CD4-positive, CD25-positive, alpha-beta regulatory T cell (primary cell): ENCODE data around the gene EPB41L4A. TPM values are rescaled to one million over a fixed set of nuclear protein-coding genes. Genes with fewer than 3 reads are reported as not detected.

ENCODE experiments used
- ATAC-seq, 2 donors: fragments of 150-1000 bp; cut with Tn5 transposase; one replicate each; pipeline ENCODE4 v1.10.0; 2021; ENCODE audit warnings: low read depth in 2 of 2, moderate number of reproducible peaks in 2 of 2, moderate library complexity in 1 of 2
- DNase-seq, 3 donors: peaks; one replicate each; pipeline versions ENCODE4 v3.0.0 to v3.0.0-alpha.2; 2012 to 2022; ENCODE audit warnings: mixed read lengths in 1 of 3
- H3K27ac ChIP-seq: one replicate; pipeline ENCODE4 v1.7.0; 2013; ENCODE audit warnings: mild to moderate bottlenecking, low read length; ENCODE audit not compliant: insufficient read depth, poor library complexity, severe bottlenecking
- H3K27me3 ChIP-seq: one replicate; pipeline ENCODE4 v1.7.0; 2013; ENCODE audit warnings: low read length; ENCODE audit not compliant: control insufficient read depth, insufficient read depth
- H3K36me3 ChIP-seq: one replicate; pipeline ENCODE4 v1.7.0; 2013; ENCODE audit warnings: mild to moderate bottlenecking, low read length, moderate library complexity; ENCODE audit not compliant: control insufficient read depth, insufficient read depth
- H3K4me1 ChIP-seq: 2 replicates; pipeline ENCODE4 v1.7.0; 2013; ENCODE audit warnings: mild to moderate bottlenecking, low read length; ENCODE audit not compliant: insufficient read depth, control insufficient read depth, poor library complexity, severe bottlenecking
- H3K4me3 ChIP-seq: one replicate; pipeline ENCODE4 v1.7.0; 2013; ENCODE audit warnings: low read depth, mild to moderate bottlenecking, low read length, moderate library complexity
- H3K9me3 ChIP-seq, 2 experiments: 1 replicate in 1 of 2; 2 replicates in 1 of 2; pipeline ENCODE4 v1.7.0; 2013; ENCODE audit warnings: low read length in 2 of 2, mild to moderate bottlenecking in 1 of 2, moderate library complexity in 1 of 2; ENCODE audit not compliant: control insufficient read depth in 2 of 2
- H3K27ac Mint-ChIP-seq, 3 donors: one replicate each; pipeline ENCODE4 v1.8.0; 2020 to 2022; ENCODE audit warnings: mild to moderate bottlenecking in 3 of 3, mixed read lengths in 3 of 3, moderate library complexity in 2 of 3
- H3K27me3 Mint-ChIP-seq: one replicate; pipeline ENCODE4 v1.8.0; 2022; ENCODE audit warnings: mild to moderate bottlenecking, mixed read lengths
- H3K36me3 Mint-ChIP-seq: one replicate; pipeline ENCODE4 v1.8.0; 2020; ENCODE audit warnings: mixed read lengths
- H3K4me1 Mint-ChIP-seq, 4 donors: one replicate each; pipeline ENCODE4 v1.8.0; 2020 to 2022; ENCODE audit warnings: mixed read lengths in 4 of 4, mild to moderate bottlenecking in 1 of 4
- H3K4me3 Mint-ChIP-seq, 4 donors: one replicate each; pipeline ENCODE4 v1.8.0; 2020 to 2022; ENCODE audit warnings: mild to moderate bottlenecking in 4 of 4, mixed read lengths in 4 of 4, moderate library complexity in 3 of 4
- H3K9me3 Mint-ChIP-seq, 7 donors: one replicate each; pipeline ENCODE4 v1.8.0; 2020 to 2022; ENCODE audit warnings: mixed read lengths in 7 of 7, mild to moderate bottlenecking in 3 of 7, moderate library complexity in 2 of 7
- polyA plus RNA-seq, 4 donors: library from polyadenylated mRNA; unstranded; fragments of 300-500 nt; fragmentation: Illumina TruSeq; gene quantifications; one replicate each; pipeline ENCODE4 v1.2.3, GENCODE V29; 2021
- total RNA-seq: library from RNA; stranded (reverse); gene quantifications from one replicate; pipeline ENCODE4 v1.2.3, GENCODE V29; 2022

Gene EPB41L4A
- total and polyA plus RNA-seq, 5 donors from 2014 or later = 0.09 to 0.38 (median 0.22) TPM; not detected in 1

DNA sequence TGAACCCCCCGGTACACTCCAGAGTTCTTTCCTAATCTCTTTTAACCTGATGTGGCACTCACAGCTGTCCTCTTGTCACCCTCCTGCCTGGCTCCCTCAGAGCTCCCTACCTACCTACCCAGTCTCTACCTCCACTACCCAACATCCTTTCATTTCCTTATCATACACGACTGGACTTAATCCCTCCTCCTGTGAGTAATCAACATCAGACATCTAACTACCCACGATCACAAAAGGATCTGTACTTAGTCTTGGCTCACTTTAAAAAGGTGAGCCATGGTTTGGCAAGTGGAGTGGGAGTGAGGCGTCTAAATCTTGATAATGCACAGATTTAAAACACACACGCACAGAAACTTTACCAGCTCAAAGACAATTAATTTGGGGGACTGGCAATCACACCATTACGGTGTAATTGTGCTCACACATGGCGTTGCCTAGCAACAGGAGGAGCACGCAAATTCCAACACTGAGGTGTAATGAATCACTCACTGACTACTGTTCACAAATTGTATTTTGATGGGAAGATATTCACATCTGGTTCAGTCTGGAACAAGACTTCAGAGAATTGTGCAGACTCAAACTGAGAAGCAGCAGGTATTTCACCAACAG is 235.9 kb downstream of the EPB41L4A start:
- H3K4me1 Mint-ChIP-seq = no peaks in the 10 kb centered on the region
- H3K36me3 Mint-ChIP-seq = no peaks in the 10 kb centered on the region
- DNase-seq (no peak), ATAC-seq (no peak)
- peaks cover 48% of the 10 kb centered on the region for H3K27me3 Mint-ChIP-seq
- H3K4me3 ChIP-seq = no peak overlapping the region
- H3K9me3 ChIP-seq = no peaks in the 10 kb centered on the region
- no peaks in the 10 kb centered on the region for H3K36me3 ChIP-seq
- no peaks in the 10 kb centered on the region for H3K4me1 ChIP-seq
- no peaks in the 10 kb centered on the region for H3K9me3 Mint-ChIP-seq
- no peak overlapping the region for H3K27ac Mint-ChIP-seq
- no peak overlapping the region for H3K27ac ChIP-seq
- H3K27me3 ChIP-seq = peaks cover 7% of the 10 kb centered on the region
- no peak overlapping the region for H3K4me3 Mint-ChIP-seq

DNA sequence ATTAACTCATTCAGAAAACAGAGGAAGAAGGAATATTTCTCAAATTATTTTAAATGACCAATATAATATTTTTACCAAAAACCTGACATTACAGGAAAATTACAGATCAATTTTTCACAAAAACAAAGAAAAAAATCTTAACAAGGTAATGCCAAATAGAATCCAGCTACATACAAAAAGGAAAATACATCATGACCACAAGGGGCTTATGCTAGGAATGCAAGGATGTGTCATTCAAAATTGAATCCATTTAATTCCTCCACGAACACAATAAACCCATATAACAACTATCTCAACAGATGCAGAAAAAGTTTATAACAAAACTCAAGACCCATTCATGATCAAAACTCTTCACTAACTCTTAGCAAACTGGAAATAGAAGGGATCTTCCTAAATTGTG is 239.8 kb downstream of the EPB41L4A start:
- no peaks in the 10 kb centered on the region for H3K36me3 Mint-ChIP-seq
- ATAC-seq = no peak

GRCh38 chr5:112174959-112175594 is 244.0 kb downstream of the EPB41L4A start:
- Histone ChIP-seq H3K27me3 (peaks cover 6% of the 10 kb centered on the region), H3K36me3 (no peaks in the 10 kb centered on the region), H3K9me3 (no peaks in the 10 kb centered on the region), H3K4me1 (peaks cover 5% of the 10 kb centered on the region), H3K4me3 (peak overlapping the region; percentile 13), H3K27ac (no peak overlapping the region)
- Mint-ChIP-seq H3K27me3 (peaks cover 6% of the 10 kb centered on the region), H3K4me1 (peaks cover 0 to 4% (median 1%) of the 10 kb centered on the region in 4 donors), H3K36me3 (no peaks in the 10 kb centered on the region), H3K27ac (no peak overlapping the region), H3K9me3 (no peaks in the 10 kb centered on the region), H3K4me3 (no peak overlapping the region)
- peak in 2 of 3 donors; percentile 40 to 66 for DNase-seq
- peak; percentile 48 to 53 for ATAC-seq

More for the DNA sequence above, 239.8 kb downstream of the EPB41L4A start:
- peaks cover 5% of the 10 kb centered on the region for H3K4me1 ChIP-seq
- no peak overlapping the region for H3K27ac ChIP-seq
- no peak for DNase-seq
- peaks cover 6% of the 10 kb centered on the region for H3K27me3 ChIP-seq
- H3K9me3 Mint-ChIP-seq = no peaks in the 10 kb centered on the region
- no peaks in the 10 kb centered on the region for H3K9me3 ChIP-seq
- no peak overlapping the region for H3K4me3 ChIP-seq
- no peaks in the 10 kb centered on the region for H3K36me3 ChIP-seq
- peaks cover 20% of the 10 kb centered on the region for H3K27me3 Mint-ChIP-seq
- H3K4me1 Mint-ChIP-seq = peaks cover 0 to 4% (median 1%) of the 10 kb centered on the region in 4 donors
- no peak overlapping the region for H3K27ac Mint-ChIP-seq
- H3K4me3 Mint-ChIP-seq = no peak overlapping the region

DNA sequence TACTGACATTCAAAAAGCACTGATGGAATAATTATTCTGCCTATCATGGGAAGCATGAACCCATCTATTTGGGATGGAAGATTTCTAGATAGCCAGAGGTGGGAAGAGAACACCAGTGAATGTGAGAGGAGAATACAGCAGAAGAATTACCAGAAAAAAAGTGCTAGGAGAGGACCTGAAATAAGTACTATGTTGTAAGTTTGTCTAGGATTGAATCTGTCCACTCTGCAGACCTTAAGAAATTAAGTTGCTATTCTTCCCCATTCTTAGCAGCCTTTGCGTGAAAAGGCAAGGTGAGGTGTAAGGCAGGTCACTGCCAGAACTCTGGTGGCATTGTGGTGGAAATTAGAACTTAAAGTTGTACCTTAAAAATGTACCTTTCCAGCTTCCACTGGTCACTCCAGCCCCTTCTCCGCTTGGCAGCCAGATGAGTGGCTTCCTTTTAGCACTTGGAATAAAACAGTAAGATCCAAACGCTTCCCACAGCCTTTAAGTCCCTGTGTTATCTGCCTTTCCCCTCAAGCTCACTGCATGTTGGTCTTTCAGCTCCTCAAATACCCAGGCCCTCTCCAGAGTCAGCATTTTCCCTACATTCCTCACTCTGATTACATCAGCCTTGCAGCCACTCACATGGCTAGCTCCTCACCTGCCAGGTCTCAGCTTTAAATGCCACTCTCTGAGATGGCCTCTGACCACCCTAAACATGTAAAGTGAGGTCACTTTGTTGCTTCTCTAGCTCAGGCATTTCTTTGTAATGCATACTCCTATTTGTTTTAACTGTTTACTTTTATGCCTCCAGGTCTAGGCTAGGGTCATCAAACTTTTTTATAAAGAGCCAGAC is 253.0 kb downstream of the EPB41L4A start:
- Mint-ChIP-seq H3K36me3 (peaks cover 39% of the 10 kb centered on the region), H3K27ac (no peak overlapping the region), H3K4me3 (peak overlapping the region in 1 of 4 donors; percentile 42), H3K4me1 (peaks cover 0 to 28% (median 14%) of the 10 kb centered on the region in 4 donors), H3K9me3 (no peaks in the 10 kb centered on the region), H3K27me3 (no peaks in the 10 kb centered on the region)
- Histone ChIP-seq H3K4me1 (peaks cover 17% of the 10 kb centered on the region), H3K4me3 (no peak overlapping the region), H3K27me3 (no peaks in the 10 kb centered on the region), H3K27ac (no peak overlapping the region), H3K36me3 (peaks cover 41% of the 10 kb centered on the region), H3K9me3 (no peaks in the 10 kb centered on the region)
- ATAC-seq = no peak
- DNase-seq = no peak

DNA sequence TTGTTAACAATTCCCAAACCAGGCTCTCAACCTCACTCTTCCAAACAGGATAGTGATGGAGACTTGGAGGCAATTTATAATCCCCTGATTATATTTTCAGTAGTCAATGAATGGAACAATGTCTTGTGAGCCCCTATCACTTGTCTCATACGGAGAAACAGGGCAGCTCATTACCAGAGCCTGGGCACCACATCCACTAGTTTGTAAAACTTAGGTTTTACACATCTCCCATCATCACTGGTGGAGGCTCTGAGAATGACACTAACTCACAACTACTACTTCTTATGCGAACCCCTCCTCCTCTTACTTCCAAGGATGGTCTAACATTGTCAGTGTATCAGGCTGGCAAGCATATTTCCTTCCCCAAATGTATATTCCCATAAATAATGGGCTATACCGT is 253.7 kb downstream of the EPB41L4A start:
- no peak for DNase-seq
- no peak for ATAC-seq

DNA sequence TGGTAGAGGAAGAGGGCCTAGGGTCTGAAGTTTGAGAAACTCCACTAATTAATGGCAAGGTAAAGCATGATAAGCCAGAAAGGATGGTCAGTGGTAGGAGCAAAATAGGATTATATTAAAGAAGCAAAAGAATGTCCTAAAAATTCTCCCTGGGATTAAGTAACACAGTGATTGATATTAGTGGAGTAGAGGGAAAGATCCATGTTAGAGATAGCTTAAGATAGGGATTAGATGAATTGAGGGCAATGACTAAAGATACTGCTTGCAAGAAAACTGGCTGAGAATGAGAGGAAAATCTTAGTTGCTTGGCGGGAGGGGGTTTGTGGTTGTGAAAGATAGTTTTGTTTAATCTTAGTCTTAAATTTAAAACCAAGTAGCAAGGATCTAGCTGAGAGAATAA is 255.6 kb downstream of the EPB41L4A start:
- no peaks in the 10 kb centered on the region for H3K27me3 ChIP-seq
- peaks cover 8 to 35% (median 21%) of the 10 kb centered on the region in 4 donors for H3K4me1 Mint-ChIP-seq
- ATAC-seq = no peak
- DNase-seq = no peak
- H3K9me3 Mint-ChIP-seq = peaks cover 0 to 1% (median 0%) of the 10 kb centered on the region in 7 donors
- H3K9me3 ChIP-seq = no peaks in the 10 kb centered on the region
- H3K4me3 Mint-ChIP-seq = peak overlapping the region in 2 of 4 donors; percentile 34 to 48
- peaks cover 33% of the 10 kb centered on the region for H3K36me3 Mint-ChIP-seq
- H3K4me1 ChIP-seq = peaks cover 18% of the 10 kb centered on the region
- H3K4me3 ChIP-seq = no peak overlapping the region
- H3K27me3 Mint-ChIP-seq = peaks cover 11% of the 10 kb centered on the region
- H3K27ac ChIP-seq = no peak overlapping the region
- H3K27ac Mint-ChIP-seq = peak overlapping the region in 1 of 3 donors; percentile 31
- peaks cover 41% of the 10 kb centered on the region for H3K36me3 ChIP-seq

More for the DNA sequence above, 253.7 kb downstream of the EPB41L4A start:
- Histone ChIP-seq H3K27me3 (no peaks in the 10 kb centered on the region), H3K36me3 (peaks cover 41% of the 10 kb centered on the region), H3K27ac (no peak overlapping the region), H3K4me3 (no peak overlapping the region), H3K4me1 (peaks cover 18% of the 10 kb centered on the region), H3K9me3 (no peaks in the 10 kb centered on the region)
- Mint-ChIP-seq H3K27ac (no peak overlapping the region), H3K36me3 (peaks cover 39% of the 10 kb centered on the region), H3K27me3 (peaks cover 5% of the 10 kb centered on the region), H3K4me1 (peaks cover 6 to 32% (median 18%) of the 10 kb centered on the region in 4 donors), H3K4me3 (no peak overlapping the region), H3K9me3 (no peaks in the 10 kb centered on the region)

- no peaks in the 10 kb centered on the region for H3K9me3 ChIP-seq
- H3K27ac ChIP-seq = peak overlapping the region; percentile 60
- Mint-ChIP-seq H3K36me3 (peaks cover 20% of the 10 kb centered on the region), H3K4me1 (peaks cover 8 to 34% (median 20%) of the 10 kb centered on the region in 4 donors), H3K27me3 (peaks cover 15% of the 10 kb centered on the region), H3K27ac (peak overlapping the region in 2 of 3 donors; percentile 83 to 95), H3K4me3 (peak overlapping the region; percentile 85 to 97 (median 95)), H3K9me3 (peaks cover 0 to 2% (median 0%) of the 10 kb centered on the region in 7 donors)
- DNase-seq (no peak), ATAC-seq (no peak)
- peak overlapping the region; percentile 90 for H3K4me3 ChIP-seq
- peaks cover 18% of the 10 kb centered on the region for H3K4me1 ChIP-seq
- peaks cover 37% of the 10 kb centered on the region for H3K36me3 ChIP-seq
- H3K27me3 ChIP-seq = no peaks in the 10 kb centered on the region
Measured at GRCh38 chr5:112161392-112161748, 257.7 kb downstream of the EPB41L4A start.
